Astrocyte (in vitro differentiated cells and primary cell): ENCODE measurements around the gene IMP4.

Source experiments
- EZH2 ChIP-seq: IDR thresholded peaks from 2 replicates; pipeline ENCODE4 v1.6.1; 2012; ENCODE audit warnings: mild to moderate bottlenecking, low read length, inconsistent platforms; ENCODE audit not compliant: insufficient read depth
- TF ChIP-seq, protein P1 (sequence below): IDR thresholded peaks from 2 replicates; pipeline ENCODE4 v1.5.1; 2011; ENCODE audit warnings: low read depth, mild to moderate bottlenecking, inconsistent platforms, low read length, moderate library complexity; ENCODE audit not compliant: insufficient read depth

DNA sequence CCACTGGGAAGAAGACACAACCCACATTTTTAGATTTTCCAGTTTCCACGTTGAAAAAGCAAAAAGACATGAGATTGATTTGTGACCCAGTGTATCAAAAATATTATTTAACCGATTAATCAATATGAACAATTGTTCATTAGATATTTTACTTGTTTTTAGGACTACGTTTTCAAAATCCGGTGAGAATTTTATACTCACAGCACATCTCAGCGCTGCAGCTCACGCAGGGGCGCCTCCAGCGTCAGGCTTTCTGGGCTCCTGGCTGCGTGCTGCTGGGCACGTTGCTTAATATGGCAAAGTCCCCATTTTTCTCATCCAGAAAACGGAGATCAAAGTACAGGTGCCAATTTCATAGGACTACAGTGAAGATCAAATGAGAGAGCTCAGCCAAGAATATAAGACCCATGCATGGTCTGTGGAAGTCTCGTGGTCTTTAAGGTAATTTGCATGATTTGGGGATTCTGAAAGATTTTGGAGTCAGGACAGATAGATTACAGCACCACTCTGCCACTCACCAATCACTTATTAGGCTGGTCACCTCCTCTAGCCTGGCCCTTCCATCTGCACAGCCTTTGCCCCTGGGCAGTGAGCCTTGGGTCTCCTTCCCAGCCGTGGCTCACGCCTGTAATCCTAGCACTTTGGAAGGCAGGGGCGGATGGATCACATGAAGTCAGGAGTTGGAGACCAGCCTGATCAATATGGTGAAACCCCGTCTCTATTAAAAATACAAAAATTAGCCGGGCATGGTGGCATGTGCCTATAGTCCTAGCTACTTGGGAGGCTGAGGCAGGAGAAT lies 49.4 kb downstream of the IMP4 start:
- TF ChIP-seq, protein P1, sequence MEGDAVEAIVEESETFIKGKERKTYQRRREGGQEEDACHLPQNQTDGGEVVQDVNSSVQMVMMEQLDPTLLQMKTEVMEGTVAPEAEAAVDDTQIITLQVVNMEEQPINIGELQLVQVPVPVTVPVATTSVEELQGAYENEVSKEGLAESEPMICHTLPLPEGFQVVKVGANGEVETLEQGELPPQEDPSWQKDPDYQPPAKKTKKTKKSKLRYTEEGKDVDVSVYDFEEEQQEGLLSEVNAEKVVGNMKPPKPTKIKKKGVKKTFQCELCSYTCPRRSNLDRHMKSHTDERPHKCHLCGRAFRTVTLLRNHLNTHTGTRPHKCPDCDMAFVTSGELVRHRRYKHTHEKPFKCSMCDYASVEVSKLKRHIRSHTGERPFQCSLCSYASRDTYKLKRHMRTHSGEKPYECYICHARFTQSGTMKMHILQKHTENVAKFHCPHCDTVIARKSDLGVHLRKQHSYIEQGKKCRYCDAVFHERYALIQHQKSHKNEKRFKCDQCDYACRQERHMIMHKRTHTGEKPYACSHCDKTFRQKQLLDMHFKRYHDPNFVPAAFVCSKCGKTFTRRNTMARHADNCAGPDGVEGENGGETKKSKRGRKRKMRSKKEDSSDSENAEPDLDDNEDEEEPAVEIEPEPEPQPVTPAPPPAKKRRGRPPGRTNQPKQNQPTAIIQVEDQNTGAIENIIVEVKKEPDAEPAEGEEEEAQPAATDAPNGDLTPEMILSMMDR = no peak
- TF ChIP-seq EZH2 = no peak
